ENCODE data around the gene TRIM6. TPM values are rescaled to one million over a fixed set of nuclear protein-coding genes. Genes with fewer than 3 reads are reported as not detected.
"Not testable (repeated sequence)": the region's sequence is repeated elsewhere in the genome, so short reads cannot be mapped to it uniquely, and the experiment has no call there.

TRIM6 gene
- total RNA-seq, 1 donor from 2014 or later, result 2.1 TPM

DNA sequence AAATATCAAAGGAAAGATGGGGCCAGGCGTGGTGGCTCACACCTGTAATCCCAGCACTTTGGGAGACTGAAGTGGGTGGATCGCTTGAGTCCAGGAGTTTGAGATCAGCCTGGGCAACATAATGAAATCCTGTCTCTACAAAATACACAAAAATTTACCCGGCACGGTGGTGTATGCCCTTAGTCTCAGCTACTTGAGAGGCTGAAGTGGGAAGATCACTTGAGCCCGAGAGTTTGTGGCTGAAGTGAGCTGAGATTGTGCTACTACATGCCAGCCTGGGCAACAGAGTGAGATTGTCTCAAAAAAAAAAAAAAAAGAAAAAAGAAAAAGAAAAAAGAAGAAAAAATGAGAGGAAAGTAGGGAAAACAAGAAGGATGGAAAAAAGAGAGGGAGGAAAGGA, 3.8 kb upstream of the TRIM6 start:
- Mint-ChIP-seq H3K36me3 (ENCODE audit: low read depth) (no peaks in the 10 kb centered on the region), H3K9me3 (ENCODE audit: low read depth) (no peaks in the 10 kb centered on the region), H3K4me1 (ENCODE audit: low read depth) (peaks cover 31% of the 10 kb centered on the region), H3K27me3 (ENCODE audit: low read depth) (no peaks in the 10 kb centered on the region), H3K4me3 (ENCODE audit: unreplicated experiment) (no peak overlapping the region), H3K27ac (ENCODE audit: unreplicated experiment) (no peak overlapping the region)
- DNase-seq (ENCODE audit: low spot score), result no peak
- TF ChIP-seq, protein P1, sequence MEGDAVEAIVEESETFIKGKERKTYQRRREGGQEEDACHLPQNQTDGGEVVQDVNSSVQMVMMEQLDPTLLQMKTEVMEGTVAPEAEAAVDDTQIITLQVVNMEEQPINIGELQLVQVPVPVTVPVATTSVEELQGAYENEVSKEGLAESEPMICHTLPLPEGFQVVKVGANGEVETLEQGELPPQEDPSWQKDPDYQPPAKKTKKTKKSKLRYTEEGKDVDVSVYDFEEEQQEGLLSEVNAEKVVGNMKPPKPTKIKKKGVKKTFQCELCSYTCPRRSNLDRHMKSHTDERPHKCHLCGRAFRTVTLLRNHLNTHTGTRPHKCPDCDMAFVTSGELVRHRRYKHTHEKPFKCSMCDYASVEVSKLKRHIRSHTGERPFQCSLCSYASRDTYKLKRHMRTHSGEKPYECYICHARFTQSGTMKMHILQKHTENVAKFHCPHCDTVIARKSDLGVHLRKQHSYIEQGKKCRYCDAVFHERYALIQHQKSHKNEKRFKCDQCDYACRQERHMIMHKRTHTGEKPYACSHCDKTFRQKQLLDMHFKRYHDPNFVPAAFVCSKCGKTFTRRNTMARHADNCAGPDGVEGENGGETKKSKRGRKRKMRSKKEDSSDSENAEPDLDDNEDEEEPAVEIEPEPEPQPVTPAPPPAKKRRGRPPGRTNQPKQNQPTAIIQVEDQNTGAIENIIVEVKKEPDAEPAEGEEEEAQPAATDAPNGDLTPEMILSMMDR (IDR thresholded peaks at IDR 0.05), result no peak

DNA sequence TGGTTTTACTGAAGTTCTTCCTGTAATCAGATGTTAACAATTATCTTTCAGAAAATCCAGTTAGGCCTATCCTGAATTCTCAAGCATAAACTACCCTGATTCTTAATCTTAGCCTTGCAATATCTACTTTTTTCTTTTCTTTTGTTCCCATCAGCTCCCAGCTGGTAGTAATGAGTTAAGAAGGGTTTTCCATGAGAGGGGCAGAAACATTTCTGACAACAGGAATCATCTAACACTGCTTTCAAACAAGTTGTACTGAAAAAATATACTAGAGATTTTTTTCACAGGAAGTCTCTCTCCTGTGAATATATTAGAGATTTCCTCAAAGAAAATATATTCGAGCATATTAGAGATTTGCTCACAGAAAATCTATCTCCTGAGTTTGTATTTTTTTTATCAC, 3.3 kb upstream of the TRIM6 start:
- H3K9me3 Mint-ChIP-seq (ENCODE audit: low read depth), result no peaks in the 10 kb centered on the region
- no peak overlapping the region for H3K4me3 Mint-ChIP-seq (ENCODE audit: unreplicated experiment)
- TF ChIP-seq, protein P1 (IDR thresholded peaks at IDR 0.05), result no peak
- peaks cover 36% of the 10 kb centered on the region for H3K4me1 Mint-ChIP-seq (ENCODE audit: low read depth)
- H3K36me3 Mint-ChIP-seq (ENCODE audit: low read depth), result no peaks in the 10 kb centered on the region
- no peak for DNase-seq (ENCODE audit: low spot score)
- H3K27me3 Mint-ChIP-seq (ENCODE audit: low read depth), result no peaks in the 10 kb centered on the region
- peak overlapping the region; percentile 62 for H3K27ac Mint-ChIP-seq (ENCODE audit: unreplicated experiment)

DNA sequence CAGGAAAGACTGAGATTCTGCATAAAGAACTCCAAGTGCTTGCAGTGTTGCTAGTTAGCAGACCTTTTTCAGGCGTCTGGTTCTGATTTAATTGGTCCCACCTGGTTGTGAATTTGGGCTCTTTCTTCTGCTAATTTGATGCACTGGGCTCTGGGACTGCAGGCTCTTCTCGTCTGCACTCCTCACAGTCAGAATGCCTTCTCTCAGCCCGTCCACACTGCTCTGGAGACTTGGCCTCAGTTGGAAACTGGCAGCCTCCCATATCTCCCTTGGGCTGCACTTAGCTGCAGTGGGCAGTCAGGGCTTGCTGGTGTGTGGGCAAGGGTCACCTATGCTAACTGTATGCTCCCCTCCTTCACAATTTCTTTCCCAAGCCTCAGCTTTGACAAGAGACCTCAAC, 1.5 kb downstream of the TRIM6 start:
- Mint-ChIP-seq H3K4me1 (ENCODE audit: low read depth) (peaks cover 43% of the 10 kb centered on the region), H3K27me3 (ENCODE audit: low read depth) (no peaks in the 10 kb centered on the region), H3K9me3 (ENCODE audit: low read depth) (no peaks in the 10 kb centered on the region), H3K27ac (ENCODE audit: unreplicated experiment) (no peak overlapping the region), H3K4me3 (ENCODE audit: unreplicated experiment) (peak overlapping the region; percentile 82), H3K36me3 (ENCODE audit: low read depth) (peaks cover 1% of the 10 kb centered on the region)
- DNase-seq (ENCODE audit: low spot score), result no peak
- TF ChIP-seq, protein P1 (IDR thresholded peaks at IDR 0.05), result no peak

DNA sequence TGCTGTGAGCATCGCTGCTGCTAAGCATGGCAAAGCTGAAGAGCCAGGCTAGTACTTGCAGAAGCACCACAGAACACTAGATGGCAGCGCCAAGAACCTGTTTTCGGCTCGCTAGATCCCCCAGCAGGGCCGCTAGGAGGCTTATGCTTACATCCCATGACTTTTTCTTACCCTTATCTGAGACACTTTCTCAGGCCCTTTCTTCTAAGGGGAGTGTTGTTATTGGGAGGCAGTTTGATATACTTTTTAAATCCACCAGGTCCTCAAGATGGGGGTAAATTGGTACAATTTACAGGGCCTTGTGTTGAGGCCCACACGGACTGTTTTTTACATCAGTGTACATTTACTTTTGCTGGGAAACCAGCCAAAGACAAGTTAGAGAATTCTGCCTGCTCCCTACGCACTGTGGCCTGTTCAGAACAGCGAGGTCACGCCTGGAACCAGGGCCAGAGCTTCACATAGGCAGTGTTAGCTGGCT, 4.0 kb downstream of the TRIM6 start:
- Mint-ChIP-seq H3K27ac (ENCODE audit: unreplicated experiment) (peak overlapping the region; percentile 85), H3K36me3 (ENCODE audit: low read depth) (peaks cover 1% of the 10 kb centered on the region), H3K9me3 (ENCODE audit: low read depth) (no peaks in the 10 kb centered on the region), H3K27me3 (ENCODE audit: low read depth) (no peaks in the 10 kb centered on the region), H3K4me3 (ENCODE audit: unreplicated experiment) (no peak overlapping the region), H3K4me1 (ENCODE audit: low read depth) (peaks cover 42% of the 10 kb centered on the region)
- no peak for DNase-seq (ENCODE audit: low spot score)
- TF ChIP-seq, protein P1 (IDR thresholded peaks at IDR 0.05), result peak; percentile 92

DNA sequence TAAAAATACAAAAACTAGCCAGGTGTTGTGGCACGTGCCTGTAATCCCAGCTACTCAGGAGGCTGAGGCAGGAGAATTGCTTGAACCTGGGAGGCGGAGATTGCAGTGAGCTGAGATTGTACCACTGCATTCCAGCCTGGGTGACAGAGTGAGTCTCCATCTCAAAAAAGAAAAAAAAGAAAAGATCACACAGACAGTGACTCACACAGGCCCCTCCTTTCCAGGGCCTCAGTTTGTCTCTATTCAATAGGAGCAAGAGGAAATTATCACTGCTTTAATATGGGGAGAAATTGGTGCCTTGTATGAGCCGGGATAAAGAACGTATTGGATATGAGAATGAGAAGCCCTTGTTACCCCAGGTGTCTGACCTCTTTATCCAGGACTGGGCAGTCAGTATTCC, 6.4 kb downstream of the TRIM6 start:
- not testable (repeated sequence) for DNase-seq (ENCODE audit: low spot score); H3K4me3 Mint-ChIP-seq (ENCODE audit: unreplicated experiment); H3K9me3 Mint-ChIP-seq (ENCODE audit: low read depth); H3K36me3 Mint-ChIP-seq (ENCODE audit: low read depth); H3K27ac Mint-ChIP-seq (ENCODE audit: unreplicated experiment); H3K27me3 Mint-ChIP-seq (ENCODE audit: low read depth)
- peaks cover 35% of the 10 kb centered on the region for H3K4me1 Mint-ChIP-seq (ENCODE audit: low read depth)

DNA sequence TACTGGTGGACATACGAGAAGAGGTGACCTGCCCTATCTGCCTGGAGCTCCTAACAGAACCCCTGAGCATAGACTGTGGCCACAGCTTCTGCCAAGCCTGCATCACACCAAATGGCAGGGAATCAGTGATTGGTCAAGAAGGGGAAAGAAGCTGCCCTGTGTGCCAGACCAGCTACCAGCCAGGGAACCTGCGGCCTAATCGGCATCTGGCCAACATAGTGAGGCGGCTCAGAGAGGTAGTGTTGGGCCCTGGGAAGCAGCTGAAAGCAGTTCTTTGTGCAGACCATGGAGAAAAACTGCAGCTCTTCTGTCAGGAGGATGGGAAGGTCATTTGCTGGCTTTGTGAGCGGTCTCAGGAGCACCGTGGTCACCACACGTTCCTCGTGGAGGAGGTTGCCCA, 6.9 kb downstream of the TRIM6 start:
- Mint-ChIP-seq H3K9me3 (ENCODE audit: low read depth) (no peaks in the 10 kb centered on the region), H3K27me3 (ENCODE audit: low read depth) (no peaks in the 10 kb centered on the region), H3K27ac (ENCODE audit: unreplicated experiment) (no peak overlapping the region), H3K4me1 (ENCODE audit: low read depth) (peaks cover 31% of the 10 kb centered on the region), H3K36me3 (ENCODE audit: low read depth) (peaks cover 1% of the 10 kb centered on the region), H3K4me3 (ENCODE audit: unreplicated experiment) (no peak overlapping the region)
- no peak for DNase-seq (ENCODE audit: low spot score)
- TF ChIP-seq, protein P1 (IDR thresholded peaks at IDR 0.05), result no peak
